HG03571 (cell line): ENCODE results near the gene PRKAR2B.
"Not testable (repeated sequence)": the region's sequence is repeated elsewhere in the genome, so short reads cannot be mapped to it uniquely, and the experiment has no call there.

Source experiments
- ATAC-seq: cut with Tn5 transposase; IDR thresholded peaks from one replicate; pipeline ENCODE4 v1.9.1; 2021; ENCODE audit not compliant: unreplicated experiment

The PRKAR2B gene

GRCh38 chr7:107047902-107048782, 3.6 kb downstream of the PRKAR2B start:
- no peak for ATAC-seq

GRCh38 chr7:107048783-107049418, 4.4 kb downstream of the PRKAR2B start:
- no peak for ATAC-seq

GRCh38 chr7:107049480-107049879, 5.0 kb downstream of the PRKAR2B start:
- ATAC-seq = no peak

- no peak for ATAC-seq
Observed at GRCh38 chr7:107049971-107050532, 5.5 kb downstream of the PRKAR2B start.

- no peak for ATAC-seq
Observed at GRCh38 chr7:107051376-107051775, 6.9 kb downstream of the PRKAR2B start.

GRCh38 chr7:107054965-107055364, 10.5 kb downstream of the PRKAR2B start:
- not testable (repeated sequence) for ATAC-seq

GRCh38 chr7:107056058-107056457, 11.6 kb downstream of the PRKAR2B start:
- ATAC-seq = not testable (repeated sequence)

- no peak for ATAC-seq
Observed at GRCh38 chr7:107056728-107057473, 12.4 kb downstream of the PRKAR2B start.

GRCh38 chr7:107057474-107057833, 12.9 kb downstream of the PRKAR2B start:
- no peak for ATAC-seq

- ATAC-seq = no peak
Observed at GRCh38 chr7:107059468-107059867, 15.0 kb downstream of the PRKAR2B start.

GRCh38 chr7:107063245-107064120, 19.0 kb downstream of the PRKAR2B start:
- ATAC-seq = no peak

- no peak for ATAC-seq
Observed at GRCh38 chr7:107064255-107064654, 19.8 kb downstream of the PRKAR2B start.

- no peak for ATAC-seq
Observed at GRCh38 chr7:107065929-107066247, 21.4 kb downstream of the PRKAR2B start.

GRCh38 chr7:107068156-107068555, 23.7 kb downstream of the PRKAR2B start:
- no peak for ATAC-seq

- ATAC-seq = no peak
Observed at GRCh38 chr7:107069457-107069856, 25.0 kb downstream of the PRKAR2B start.

- ATAC-seq = no peak
Observed at GRCh38 chr7:107070710-107071109, 26.2 kb downstream of the PRKAR2B start.

- no peak for ATAC-seq
Observed at GRCh38 chr7:107071129-107071528, 26.6 kb downstream of the PRKAR2B start.

GRCh38 chr7:107072133-107072532, 27.6 kb downstream of the PRKAR2B start:
- ATAC-seq = no peak

- ATAC-seq = no peak
Observed at GRCh38 chr7:107075863-107076574, 31.5 kb downstream of the PRKAR2B start.
